Progenitor cell of endocrine pancreas (in vitro differentiated cells): ENCODE data around the gene RADIL. TPM values are rescaled to one million over a fixed set of nuclear protein-coding genes. Genes with fewer than 3 reads are reported as not detected.

ENCODE experiments used
- DNase-seq: peaks from one replicate; pipeline ENCODE4 v3.0.0; 2021; ENCODE audit warnings: low spot score; ENCODE audit not compliant: unreplicated experiment
- H3K27ac Mint-ChIP-seq: 2 replicates; pipeline ENCODE4 v1.8.0; 2021; ENCODE audit warnings: mild to moderate bottlenecking, moderate library complexity, mixed read lengths
- H3K27me3 Mint-ChIP-seq: 2 replicates; pipeline ENCODE4 v1.8.0; 2021; ENCODE audit warnings: mixed read lengths
- H3K36me3 Mint-ChIP-seq: 2 replicates; pipeline ENCODE4 v1.8.0; 2022; ENCODE audit warnings: mixed read lengths; ENCODE audit not compliant: insufficient read depth
- H3K4me1 Mint-ChIP-seq: 2 replicates; pipeline ENCODE4 v1.8.0; 2021; ENCODE audit warnings: low read depth, mixed read lengths
- H3K4me3 Mint-ChIP-seq: 2 replicates; pipeline ENCODE4 v1.8.0; 2021; ENCODE audit warnings: low read depth, mild to moderate bottlenecking, moderate library complexity, mixed read lengths
- H3K9me3 Mint-ChIP-seq: 2 replicates; pipeline ENCODE4 v1.8.0; 2021; ENCODE audit warnings: low read depth, mixed read lengths
- CTCF ChIP-seq: fragments of 200-600 bp; sonication (generic); IDR thresholded peaks from one replicate; pipeline ENCODE4 v1.5.0; 2021; ENCODE audit warnings: antibody characterized with exemption, mild to moderate bottlenecking; ENCODE audit not compliant: unreplicated experiment
- total RNA-seq: library from RNA; stranded (reverse); gene quantifications from 2 replicates; pipeline ENCODE4 v1.2.1, GENCODE V29; 2021

Gene RADIL
- total RNA-seq, 1 donor from 2014 or later = 2.0 TPM

- TF ChIP-seq CTCF = peak; percentile 62
- Mint-ChIP-seq H3K27ac (peak overlapping the region; percentile 4), H3K4me3 (peak overlapping the region; percentile 52), H3K4me1 (no peaks in the 10 kb centered on the region), H3K36me3 (no peaks in the 10 kb centered on the region), H3K9me3 (no peaks in the 10 kb centered on the region), H3K27me3 (peaks cover 14% of the 10 kb centered on the region)
- no peak for DNase-seq
Observed at GRCh38 chr7:4845740-4846142, 37.8 kb downstream of the RADIL start.

- peaks cover 17% of the 10 kb centered on the region for H3K27me3 Mint-ChIP-seq
- no peak overlapping the region for H3K4me3 Mint-ChIP-seq
- H3K36me3 Mint-ChIP-seq = no peaks in the 10 kb centered on the region
- TF ChIP-seq CTCF = no peak
- no peak for DNase-seq
- H3K27ac Mint-ChIP-seq = no peak overlapping the region
- H3K4me1 Mint-ChIP-seq = no peaks in the 10 kb centered on the region
- no peaks in the 10 kb centered on the region for H3K9me3 Mint-ChIP-seq
Observed at GRCh38 chr7:4842319-4843064, 41.0 kb downstream of the RADIL start.

GRCh38 chr7:4841836-4842235, 41.7 kb downstream of the RADIL start:
- H3K9me3 Mint-ChIP-seq = no peaks in the 10 kb centered on the region
- no peak for DNase-seq
- no peak for TF ChIP-seq CTCF
- H3K4me1 Mint-ChIP-seq = no peaks in the 10 kb centered on the region
- H3K4me3 Mint-ChIP-seq = no peak overlapping the region
- H3K27ac Mint-ChIP-seq = no peak overlapping the region
- peaks cover 19% of the 10 kb centered on the region for H3K27me3 Mint-ChIP-seq
- H3K36me3 Mint-ChIP-seq = no peaks in the 10 kb centered on the region

GRCh38 chr7:4841007-4841784, 42.3 kb downstream of the RADIL start:
- Mint-ChIP-seq H3K27ac (no peak overlapping the region), H3K4me3 (no peak overlapping the region), H3K27me3 (peaks cover 19% of the 10 kb centered on the region), H3K9me3 (no peaks in the 10 kb centered on the region), H3K4me1 (no peaks in the 10 kb centered on the region), H3K36me3 (no peaks in the 10 kb centered on the region)
- TF ChIP-seq CTCF = no peak
- no peak for DNase-seq

GRCh38 chr7:4840079-4840501, 43.4 kb downstream of the RADIL start:
- Mint-ChIP-seq H3K4me3 (no peak overlapping the region), H3K36me3 (no peaks in the 10 kb centered on the region), H3K9me3 (no peaks in the 10 kb centered on the region), H3K4me1 (no peaks in the 10 kb centered on the region), H3K27ac (no peak overlapping the region), H3K27me3 (peaks cover 11% of the 10 kb centered on the region)
- TF ChIP-seq CTCF = no peak
- DNase-seq = no peak
